Measurements from ENCODE around the gene ECHS1. TPM values are rescaled to one million over a fixed set of nuclear protein-coding genes. Genes with fewer than 3 reads are reported as not detected.
A peak's percentile ranks its signal among the peaks of the same experiment; 100 is the strongest.

ECHS1 gene
- total and polyA plus RNA-seq, 5 donors from 2014 or later = 16.9 to 91.7 (median 87.8) TPM

DNA sequence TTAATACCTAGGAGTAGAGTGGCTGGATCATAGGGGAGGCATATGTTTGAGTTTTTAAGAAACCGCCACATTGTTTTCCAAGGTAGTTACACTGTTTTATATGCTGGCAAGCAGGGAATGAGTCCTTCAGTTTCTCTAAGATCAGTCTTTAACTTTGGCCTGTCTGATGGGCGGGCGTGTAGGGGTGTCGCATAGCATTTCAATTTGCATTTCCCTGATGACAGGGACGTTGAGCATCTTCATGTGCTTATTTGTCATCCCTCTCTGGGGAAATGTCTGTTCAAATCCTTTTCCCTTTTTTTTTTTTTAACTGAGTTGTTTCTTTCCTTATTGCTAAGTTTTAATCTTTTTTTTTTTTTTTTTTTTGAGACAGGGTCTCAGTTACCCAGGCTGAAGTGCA, 30.6 kb upstream of the ECHS1 start:
- DNase-seq (no peak), ATAC-seq (ENCODE audit: low read depth in 2 of 2) (no peak)
- peak overlapping the region in 1 of 4 donors; percentile 47 for H3K4me3 Mint-ChIP-seq
- no peaks in the 10 kb centered on the region for H3K27me3 Mint-ChIP-seq
- H3K4me3 ChIP-seq (ENCODE audit: low read depth, low read length) = no peak overlapping the region
- peaks cover 45% of the 10 kb centered on the region for H3K36me3 ChIP-seq (ENCODE audit: control insufficient read depth, insufficient read depth, low read length)
- peaks cover 11% of the 10 kb centered on the region for H3K4me1 ChIP-seq (ENCODE audit: control insufficient read depth, insufficient read depth, low read length, poor library complexity, severe bottlenecking)
- peaks cover 42% of the 10 kb centered on the region for H3K36me3 Mint-ChIP-seq
- no peaks in the 10 kb centered on the region for H3K27me3 ChIP-seq (ENCODE audit: control insufficient read depth, insufficient read depth, low read length)
- peaks cover 29 to 56% (median 46%) of the 10 kb centered on the region in 4 donors for H3K4me1 Mint-ChIP-seq
- no peak overlapping the region for H3K27ac ChIP-seq (ENCODE audit: insufficient read depth, low read length, poor library complexity, severe bottlenecking)
- no peaks in the 10 kb centered on the region for H3K9me3 ChIP-seq (ENCODE audit: control insufficient read depth in 2 of 2, low read length in 2 of 2)
- no peaks in the 10 kb centered on the region for H3K9me3 Mint-ChIP-seq
- peak overlapping the region in 1 of 3 donors; percentile 75 for H3K27ac Mint-ChIP-seq

DNA sequence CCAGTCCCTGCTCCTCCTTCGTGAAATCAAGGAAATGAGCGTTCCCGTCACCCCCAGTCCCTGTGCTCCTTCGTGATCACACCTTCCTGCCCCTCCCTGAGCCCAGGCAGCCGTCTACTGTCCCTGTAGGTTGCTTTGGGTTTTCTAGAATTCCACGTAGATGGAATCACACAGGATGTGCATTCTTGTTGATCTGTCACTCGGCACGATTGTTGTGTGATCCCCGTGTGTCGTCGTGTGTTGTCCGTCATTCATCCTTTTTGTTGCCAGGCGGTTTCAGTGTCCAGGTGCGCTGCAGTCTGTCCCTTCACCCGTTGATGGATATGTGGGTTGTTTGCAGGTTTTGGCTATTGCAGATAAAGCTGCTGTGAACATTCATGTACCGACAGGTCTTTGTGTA, 30.2 kb upstream of the ECHS1 start:
- no peaks in the 10 kb centered on the region for H3K9me3 ChIP-seq (ENCODE audit: control insufficient read depth in 2 of 2, low read length in 2 of 2)
- peaks cover 29 to 56% (median 45%) of the 10 kb centered on the region in 4 donors for H3K4me1 Mint-ChIP-seq
- no peak overlapping the region for H3K27ac ChIP-seq (ENCODE audit: insufficient read depth, low read length, poor library complexity, severe bottlenecking)
- DNase-seq = no peak
- no peak overlapping the region for H3K4me3 ChIP-seq (ENCODE audit: low read depth, low read length)
- peaks cover 45% of the 10 kb centered on the region for H3K36me3 ChIP-seq (ENCODE audit: control insufficient read depth, insufficient read depth, low read length)
- no peaks in the 10 kb centered on the region for H3K27me3 Mint-ChIP-seq
- ATAC-seq (ENCODE audit: low read depth in 2 of 2) = no peak
- no peaks in the 10 kb centered on the region for H3K27me3 ChIP-seq (ENCODE audit: control insufficient read depth, insufficient read depth, low read length)
- H3K36me3 Mint-ChIP-seq = peaks cover 40% of the 10 kb centered on the region
- peak overlapping the region in 1 of 3 donors; percentile 75 for H3K27ac Mint-ChIP-seq
- H3K9me3 Mint-ChIP-seq = no peaks in the 10 kb centered on the region
- peaks cover 11% of the 10 kb centered on the region for H3K4me1 ChIP-seq (ENCODE audit: control insufficient read depth, insufficient read depth, low read length, poor library complexity, severe bottlenecking)
- H3K4me3 Mint-ChIP-seq = no peak overlapping the region

DNA sequence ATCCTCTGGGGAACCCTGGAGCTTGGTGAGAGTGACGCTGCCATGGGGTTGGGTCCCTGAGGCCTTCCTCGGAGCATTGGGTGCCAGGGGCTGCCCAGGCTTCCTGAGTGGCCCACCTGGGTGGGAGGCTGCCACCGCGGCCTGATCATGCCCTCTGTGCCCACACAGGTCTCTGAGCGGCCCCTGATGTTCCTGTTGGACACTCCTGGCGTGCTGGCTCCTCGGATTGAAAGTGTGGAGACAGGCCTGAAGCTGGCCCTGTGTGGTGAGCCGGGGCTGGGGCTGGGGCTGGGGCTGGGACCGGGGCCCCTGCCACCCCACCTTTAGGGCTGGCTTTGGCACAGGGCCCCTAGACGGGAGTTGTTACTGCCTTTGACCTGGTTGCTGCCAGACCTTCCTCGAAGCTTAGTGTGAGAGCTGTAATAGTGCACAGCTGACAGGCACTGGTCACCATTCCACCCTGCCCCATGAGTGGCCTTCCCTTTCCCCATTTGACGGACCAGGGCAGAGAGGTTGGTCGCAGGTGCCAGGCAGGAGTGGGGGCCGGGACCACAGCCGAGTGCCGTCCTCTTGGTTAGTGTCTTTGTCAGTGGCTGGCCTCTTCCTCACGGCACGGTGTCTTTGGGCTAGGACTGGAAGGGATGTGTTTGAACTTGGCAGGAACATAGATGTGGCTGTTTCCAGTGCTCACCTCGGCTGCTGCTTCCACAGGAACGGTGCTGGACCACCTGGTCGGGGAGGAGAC, 29.0 kb upstream of the ECHS1 start:
- no peak overlapping the region for H3K4me3 Mint-ChIP-seq
- Histone ChIP-seq H3K36me3 (ENCODE audit: control insufficient read depth, insufficient read depth, low read length) (peaks cover 45% of the 10 kb centered on the region), H3K9me3 (ENCODE audit: control insufficient read depth in 2 of 2, low read length in 2 of 2) (no peaks in the 10 kb centered on the region), H3K27ac (ENCODE audit: insufficient read depth, low read length, poor library complexity, severe bottlenecking) (no peak overlapping the region), H3K4me1 (ENCODE audit: control insufficient read depth, insufficient read depth, low read length, poor library complexity, severe bottlenecking) (peaks cover 11% of the 10 kb centered on the region), H3K4me3 (ENCODE audit: low read depth, low read length) (no peak overlapping the region), H3K27me3 (ENCODE audit: control insufficient read depth, insufficient read depth, low read length) (no peaks in the 10 kb centered on the region)
- DNase-seq (no peak), ATAC-seq (ENCODE audit: low read depth in 2 of 2) (no peak)
- H3K9me3 Mint-ChIP-seq = no peaks in the 10 kb centered on the region
- peaks cover 39% of the 10 kb centered on the region for H3K36me3 Mint-ChIP-seq
- H3K27ac Mint-ChIP-seq = peak overlapping the region in 1 of 3 donors; percentile 46
- no peaks in the 10 kb centered on the region for H3K27me3 Mint-ChIP-seq
- H3K4me1 Mint-ChIP-seq = peaks cover 28 to 57% (median 45%) of the 10 kb centered on the region in 4 donors

DNA sequence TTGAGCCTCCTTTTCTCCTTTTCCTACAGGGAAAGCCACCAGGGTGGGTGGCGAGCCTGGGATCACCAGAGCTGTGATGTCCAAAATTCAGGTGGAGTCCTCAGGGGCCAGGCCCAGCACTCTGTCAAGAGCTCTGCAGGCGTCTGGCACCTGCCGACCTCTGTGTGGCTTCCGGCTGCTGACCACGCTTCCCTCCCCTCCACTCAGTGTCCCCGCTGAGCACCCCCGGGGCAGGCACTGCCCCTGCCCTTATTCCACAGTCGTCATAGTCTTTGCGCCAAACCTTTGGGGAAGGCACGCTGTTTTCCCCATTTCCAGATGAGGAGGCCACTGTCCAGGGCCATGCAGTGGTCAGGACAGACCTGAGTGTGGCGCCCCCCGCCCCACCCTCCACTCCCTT, 28.3 kb upstream of the ECHS1 start:
- H3K36me3 ChIP-seq (ENCODE audit: control insufficient read depth, insufficient read depth, low read length) = peaks cover 50% of the 10 kb centered on the region
- Mint-ChIP-seq H3K36me3 (peaks cover 33% of the 10 kb centered on the region), H3K27me3 (no peaks in the 10 kb centered on the region), H3K27ac (peak overlapping the region in 1 of 3 donors; percentile 49), H3K4me3 (peak overlapping the region in 1 of 4 donors; percentile 80), H3K9me3 (no peaks in the 10 kb centered on the region), H3K4me1 (peaks cover 22 to 57% (median 44%) of the 10 kb centered on the region in 4 donors)
- DNase-seq (no peak), ATAC-seq (ENCODE audit: low read depth in 2 of 2) (no peak)
- H3K9me3 ChIP-seq (ENCODE audit: control insufficient read depth in 2 of 2, low read length in 2 of 2) = no peaks in the 10 kb centered on the region
- H3K4me3 ChIP-seq (ENCODE audit: low read depth, low read length) = peak overlapping the region; percentile 31
- peaks cover 11% of the 10 kb centered on the region for H3K4me1 ChIP-seq (ENCODE audit: control insufficient read depth, insufficient read depth, low read length, poor library complexity, severe bottlenecking)
- H3K27ac ChIP-seq (ENCODE audit: insufficient read depth, low read length, poor library complexity, severe bottlenecking) = no peak overlapping the region
- no peaks in the 10 kb centered on the region for H3K27me3 ChIP-seq (ENCODE audit: control insufficient read depth, insufficient read depth, low read length)

DNA sequence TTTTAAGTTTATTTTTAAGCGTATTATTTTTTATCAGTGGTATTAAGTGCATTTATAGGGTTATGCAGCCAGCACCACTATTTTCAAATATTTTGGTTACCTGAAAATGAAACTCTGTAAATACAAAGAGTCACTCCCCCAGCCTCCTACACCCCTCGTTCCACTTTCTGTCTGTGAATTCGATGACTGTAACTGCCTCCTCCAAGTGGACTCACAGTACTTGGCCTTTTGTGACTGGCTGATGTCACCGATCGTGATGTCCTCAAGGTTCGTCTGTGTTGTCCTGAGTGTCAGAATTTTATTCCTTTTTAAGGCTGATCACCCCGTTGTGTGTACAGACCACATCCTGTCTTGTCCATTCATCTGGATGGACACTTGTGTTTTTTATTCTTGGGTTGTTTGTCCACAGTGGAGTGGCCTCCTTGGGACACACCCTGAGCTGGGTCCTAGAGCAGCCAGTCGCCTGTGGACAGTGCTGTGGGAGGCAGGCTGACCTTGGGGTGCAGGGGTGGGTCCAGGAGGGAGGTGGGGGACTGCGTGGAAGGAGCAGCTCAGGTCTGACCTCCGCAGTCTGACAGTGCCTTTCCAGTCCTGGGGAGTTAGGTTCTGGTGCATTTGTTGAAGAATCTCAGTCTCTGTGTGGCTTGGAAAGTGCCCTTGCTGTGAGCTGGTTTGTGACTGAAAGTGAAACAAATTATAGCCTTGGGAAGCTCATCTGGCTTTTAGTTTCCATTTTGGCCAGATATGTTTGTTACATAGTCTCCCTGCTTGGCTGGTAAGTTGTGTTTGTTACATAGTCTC, 27.7 kb upstream of the ECHS1 start:
- peak overlapping the region; percentile 37 for H3K27ac ChIP-seq (ENCODE audit: insufficient read depth, low read length, poor library complexity, severe bottlenecking)
- peaks cover 33% of the 10 kb centered on the region for H3K36me3 Mint-ChIP-seq

GRCh38 chr10:133399123-133399601, 26.0 kb upstream of the ECHS1 start:
- Mint-ChIP-seq H3K36me3 (peaks cover 23% of the 10 kb centered on the region), H3K4me3 (no peak overlapping the region), H3K9me3 (no peaks in the 10 kb centered on the region), H3K27me3 (no peaks in the 10 kb centered on the region), H3K4me1 (peaks cover 14 to 45% (median 36%) of the 10 kb centered on the region in 4 donors), H3K27ac (no peak overlapping the region)
- H3K27ac ChIP-seq (ENCODE audit: insufficient read depth, low read length, poor library complexity, severe bottlenecking) = no peak overlapping the region
- H3K9me3 ChIP-seq (ENCODE audit: control insufficient read depth in 2 of 2, low read length in 2 of 2) = no peaks in the 10 kb centered on the region
- H3K4me1 ChIP-seq (ENCODE audit: control insufficient read depth, insufficient read depth, low read length, poor library complexity, severe bottlenecking) = peaks cover 28% of the 10 kb centered on the region
- no peak for DNase-seq
- peaks cover 52% of the 10 kb centered on the region for H3K36me3 ChIP-seq (ENCODE audit: control insufficient read depth, insufficient read depth, low read length)
- no peak for ATAC-seq (ENCODE audit: low read depth in 2 of 2)
- no peak overlapping the region for H3K4me3 ChIP-seq (ENCODE audit: low read depth, low read length)
- no peaks in the 10 kb centered on the region for H3K27me3 ChIP-seq (ENCODE audit: control insufficient read depth, insufficient read depth, low read length)

More for the DNA sequence above, 27.7 kb upstream of the ECHS1 start:
- Mint-ChIP-seq H3K9me3 (no peaks in the 10 kb centered on the region), H3K4me1 (peaks cover 18 to 57% (median 39%) of the 10 kb centered on the region in 4 donors), H3K27ac (peak overlapping the region; percentile 20 to 74 (median 49)), H3K4me3 (peak overlapping the region in 2 of 4 donors; percentile 21 to 80), H3K27me3 (no peaks in the 10 kb centered on the region)
- H3K36me3 ChIP-seq (ENCODE audit: control insufficient read depth, insufficient read depth, low read length) = peaks cover 56% of the 10 kb centered on the region
- H3K4me1 ChIP-seq (ENCODE audit: control insufficient read depth, insufficient read depth, low read length, poor library complexity, severe bottlenecking) = peaks cover 13% of the 10 kb centered on the region
- H3K4me3 ChIP-seq (ENCODE audit: low read depth, low read length) = peak overlapping the region; percentile 31
- DNase-seq (peak in 1 of 3 donors; percentile 71), ATAC-seq (ENCODE audit: low read depth in 2 of 2) (peak in 1 of 2 donors; percentile 43)
- no peaks in the 10 kb centered on the region for H3K9me3 ChIP-seq (ENCODE audit: control insufficient read depth in 2 of 2, low read length in 2 of 2)
- no peaks in the 10 kb centered on the region for H3K27me3 ChIP-seq (ENCODE audit: control insufficient read depth, insufficient read depth, low read length)

- Histone ChIP-seq H3K4me3 (ENCODE audit: low read depth, low read length) (no peak overlapping the region), H3K4me1 (ENCODE audit: control insufficient read depth, insufficient read depth, low read length, poor library complexity, severe bottlenecking) (peaks cover 35% of the 10 kb centered on the region), H3K36me3 (ENCODE audit: control insufficient read depth, insufficient read depth, low read length) (peaks cover 43% of the 10 kb centered on the region), H3K27me3 (ENCODE audit: control insufficient read depth, insufficient read depth, low read length) (no peaks in the 10 kb centered on the region), H3K27ac (ENCODE audit: insufficient read depth, low read length, poor library complexity, severe bottlenecking) (no peak overlapping the region), H3K9me3 (ENCODE audit: control insufficient read depth in 2 of 2, low read length in 2 of 2) (no peaks in the 10 kb centered on the region)
- H3K36me3 Mint-ChIP-seq = peaks cover 17% of the 10 kb centered on the region
- H3K27ac Mint-ChIP-seq = no peak overlapping the region
- no peaks in the 10 kb centered on the region for H3K27me3 Mint-ChIP-seq
- DNase-seq = no peak
- H3K4me1 Mint-ChIP-seq = peaks cover 14 to 51% (median 36%) of the 10 kb centered on the region in 4 donors
- H3K4me3 Mint-ChIP-seq = peak overlapping the region in 1 of 4 donors; percentile 66
- H3K9me3 Mint-ChIP-seq = no peaks in the 10 kb centered on the region
- no peak for ATAC-seq (ENCODE audit: low read depth in 2 of 2)
Observed at GRCh38 chr10:133397938-133398337, 24.8 kb upstream of the ECHS1 start.
